ENCODE results near the gene IGFBP5. TPM values are rescaled to one million over a fixed set of nuclear protein-coding genes. Genes with fewer than 3 reads are reported as not detected.

The IGFBP5 gene
- total RNA-seq, 1 experiment from 2014 or later = not detected

DNA sequence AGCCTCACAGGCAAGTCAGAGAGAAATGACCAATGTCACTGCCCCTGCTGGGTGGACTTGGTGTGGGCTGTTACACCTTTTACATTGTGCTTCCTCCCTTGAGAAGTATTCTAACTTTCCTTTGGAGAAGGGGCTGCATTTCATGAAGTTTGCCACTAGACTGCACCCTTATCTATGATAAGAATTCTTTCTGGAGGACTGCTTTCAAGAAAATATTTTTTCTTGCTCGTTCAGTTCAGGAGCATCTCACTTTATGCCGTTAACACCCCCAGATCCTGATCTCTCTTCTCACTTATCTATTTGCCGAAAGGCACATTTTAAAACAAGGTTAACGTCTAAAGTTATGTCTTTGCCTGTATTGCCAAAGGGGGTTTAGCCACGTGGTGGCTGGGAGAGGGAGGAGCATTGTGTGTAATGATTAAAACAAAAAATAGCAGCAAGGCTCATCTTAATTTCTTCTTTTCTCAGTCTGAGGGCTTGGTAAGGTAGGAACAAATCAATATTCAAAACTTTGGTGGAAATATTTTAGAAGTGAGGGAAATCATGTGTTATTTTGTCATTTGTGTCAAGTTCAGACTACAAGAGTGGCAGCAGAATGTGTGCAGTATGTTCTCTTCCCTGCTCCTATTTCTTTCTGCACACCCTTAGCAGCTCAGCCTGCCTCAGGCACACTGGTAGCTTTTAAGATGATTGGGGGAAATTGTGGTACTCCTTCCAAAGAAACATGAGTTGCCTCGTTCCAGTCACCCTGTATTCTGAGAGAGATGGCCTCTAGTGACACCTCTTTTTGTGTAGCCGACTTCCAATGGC is 1.6 kb upstream of the IGFBP5 start:
- Histone ChIP-seq H3K4me2 (ENCODE audit: low read depth, low read length, poor library complexity, severe bottlenecking) (no peak overlapping the region), H3K4me3 (ENCODE audit: low read length) (no peak overlapping the region), H3K9me2 (replicated peaks; ENCODE audit: insufficient read depth, low read length) (no peaks in the 10 kb centered on the region), H2AFZ (ENCODE audit: low read length) (no peak overlapping the region), H3K4me1 (ENCODE audit: low read length) (peaks cover 4% of the 10 kb centered on the region), H3K79me2 (ENCODE audit: low read length) (no peaks in the 10 kb centered on the region), H3K27ac (ENCODE audit: low read length) (no peak overlapping the region), H3K9me3 (ENCODE audit: low read length) (no peaks in the 10 kb centered on the region), H3K9ac (ENCODE audit: low read length) (no peak overlapping the region), H3K36me3 (ENCODE audit: insufficient read depth, low read length) (no peaks in the 10 kb centered on the region), H3K27me3 (ENCODE audit: low read length) (no peaks in the 10 kb centered on the region), H4K20me1 (ENCODE audit: insufficient read depth, low read depth, low read length) (no peaks in the 10 kb centered on the region)
- DNase-seq = peak; percentile 59

DNA sequence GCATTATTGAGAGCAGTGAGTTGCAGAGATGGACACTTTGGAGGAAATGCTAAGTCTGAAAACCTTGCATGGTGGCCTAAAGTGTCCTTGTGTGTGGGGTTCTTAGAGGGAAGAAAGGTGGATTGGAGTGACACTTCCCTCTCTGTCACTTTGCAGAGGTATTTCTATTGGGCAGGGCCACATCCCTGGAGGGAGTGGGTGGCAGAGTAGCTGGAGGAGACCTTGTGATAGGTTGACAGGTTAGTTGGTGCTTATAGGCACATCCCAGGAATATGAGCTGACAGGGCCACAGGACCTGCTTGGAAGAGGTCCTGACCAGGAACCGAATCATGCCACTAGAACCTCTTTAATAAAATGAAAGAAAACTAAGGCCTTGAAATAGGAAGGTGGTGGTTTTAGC is 972 bp upstream of the IGFBP5 start:
- no peaks in the 10 kb centered on the region for H3K9me2 ChIP-seq (replicated peaks; ENCODE audit: insufficient read depth, low read length)
- no peak overlapping the region for H3K27ac ChIP-seq (ENCODE audit: low read length)
- no peak overlapping the region for H3K4me2 ChIP-seq (ENCODE audit: low read depth, low read length, poor library complexity, severe bottlenecking)
- no peak overlapping the region for H2AFZ ChIP-seq (ENCODE audit: low read length)
- no peaks in the 10 kb centered on the region for H3K79me2 ChIP-seq (ENCODE audit: low read length)
- H3K4me1 ChIP-seq (ENCODE audit: low read length) = peaks cover 4% of the 10 kb centered on the region
- H3K9me3 ChIP-seq (ENCODE audit: low read length) = no peaks in the 10 kb centered on the region
- DNase-seq = no peak
- no peak overlapping the region for H3K4me3 ChIP-seq (ENCODE audit: low read length)
- H3K36me3 ChIP-seq (ENCODE audit: insufficient read depth, low read length) = no peaks in the 10 kb centered on the region
- no peaks in the 10 kb centered on the region for H3K27me3 ChIP-seq (ENCODE audit: low read length)
- H4K20me1 ChIP-seq (ENCODE audit: insufficient read depth, low read depth, low read length) = no peaks in the 10 kb centered on the region
- H3K9ac ChIP-seq (ENCODE audit: low read length) = no peak overlapping the region

DNA sequence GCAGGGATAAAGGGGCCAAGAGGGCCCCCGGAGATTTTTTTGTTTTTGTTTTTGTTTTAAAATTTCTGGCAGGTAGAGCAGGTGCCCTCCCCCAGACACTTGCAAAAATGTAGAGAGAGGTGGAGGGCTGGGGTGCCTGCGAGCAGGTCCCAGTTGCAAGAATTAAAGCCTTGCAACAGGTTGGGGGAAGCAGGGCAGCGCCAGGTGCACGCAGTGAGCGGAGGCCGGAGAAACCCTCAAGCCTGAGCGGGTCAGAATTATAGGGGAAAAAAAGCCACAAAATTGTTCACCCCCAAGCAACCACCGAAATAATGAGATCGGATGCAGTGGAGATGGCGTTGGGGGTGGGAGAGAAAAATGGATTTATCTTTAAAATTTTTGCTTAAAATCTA is 527 bp downstream of the IGFBP5 start:
- no peaks in the 10 kb centered on the region for H3K9me2 ChIP-seq (replicated peaks; ENCODE audit: insufficient read depth, low read length)
- H3K9me3 ChIP-seq (ENCODE audit: low read length) = no peaks in the 10 kb centered on the region
- no peak for DNase-seq
- H3K27ac ChIP-seq (ENCODE audit: low read length) = no peak overlapping the region
- no peaks in the 10 kb centered on the region for H4K20me1 ChIP-seq (ENCODE audit: insufficient read depth, low read depth, low read length)
- H3K27me3 ChIP-seq (ENCODE audit: low read length) = no peaks in the 10 kb centered on the region
- H3K36me3 ChIP-seq (ENCODE audit: insufficient read depth, low read length) = no peaks in the 10 kb centered on the region
- peaks cover 4% of the 10 kb centered on the region for H3K4me1 ChIP-seq (ENCODE audit: low read length)
- H2AFZ ChIP-seq (ENCODE audit: low read length) = no peak overlapping the region
- no peak overlapping the region for H3K4me3 ChIP-seq (ENCODE audit: low read length)
- no peak overlapping the region for H3K4me2 ChIP-seq (ENCODE audit: low read depth, low read length, poor library complexity, severe bottlenecking)
- H3K79me2 ChIP-seq (ENCODE audit: low read length) = no peaks in the 10 kb centered on the region
- no peak overlapping the region for H3K9ac ChIP-seq (ENCODE audit: low read length)

DNA sequence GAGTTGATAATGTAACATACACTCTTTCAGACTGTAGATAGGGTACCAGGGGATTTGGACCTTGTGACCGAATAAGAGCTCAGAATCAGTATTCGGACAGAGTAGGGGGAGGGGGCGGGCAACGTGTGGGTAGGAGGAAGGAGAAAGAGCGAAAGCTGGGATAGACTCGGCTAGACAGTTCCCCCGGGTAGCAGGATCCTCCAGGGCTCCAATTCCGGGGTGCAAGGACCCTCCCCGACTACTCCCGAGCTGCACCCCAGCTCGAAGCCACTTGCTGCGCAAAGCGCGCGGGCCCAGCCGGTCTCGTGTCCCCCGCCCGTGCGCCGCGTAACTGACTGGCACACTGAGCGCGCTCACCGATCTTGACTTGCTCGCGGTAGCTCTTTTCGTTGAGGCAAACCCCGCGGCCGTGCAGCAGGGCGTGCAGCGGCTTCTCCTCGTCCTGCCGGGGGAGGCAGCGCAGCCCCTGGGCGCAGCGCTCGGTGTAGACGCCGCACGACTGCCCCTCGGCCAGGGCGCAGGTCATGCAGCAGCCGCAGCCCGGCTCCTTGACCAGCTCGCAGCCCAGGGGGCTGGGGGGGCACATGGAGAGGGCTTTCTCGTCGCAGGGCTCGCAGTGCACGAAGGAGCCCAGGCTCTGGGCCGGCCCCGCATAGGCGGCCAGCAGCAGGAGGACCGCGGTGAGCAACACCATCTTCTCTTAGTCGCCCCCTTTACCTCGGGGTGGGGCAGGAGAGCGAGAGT is 1.1 kb downstream of the IGFBP5 start:
- Histone ChIP-seq H3K79me2 (ENCODE audit: low read length) (no peaks in the 10 kb centered on the region), H3K9ac (ENCODE audit: low read length) (no peak overlapping the region), H3K4me3 (ENCODE audit: low read length) (no peak overlapping the region), H3K27me3 (ENCODE audit: low read length) (no peaks in the 10 kb centered on the region), H3K36me3 (ENCODE audit: insufficient read depth, low read length) (no peaks in the 10 kb centered on the region), H3K4me2 (ENCODE audit: low read depth, low read length, poor library complexity, severe bottlenecking) (no peak overlapping the region), H3K9me3 (ENCODE audit: low read length) (no peaks in the 10 kb centered on the region), H3K27ac (ENCODE audit: low read length) (no peak overlapping the region), H2AFZ (ENCODE audit: low read length) (no peak overlapping the region), H4K20me1 (ENCODE audit: insufficient read depth, low read depth, low read length) (no peaks in the 10 kb centered on the region), H3K4me1 (ENCODE audit: low read length) (peaks cover 4% of the 10 kb centered on the region), H3K9me2 (replicated peaks; ENCODE audit: insufficient read depth, low read length) (no peaks in the 10 kb centered on the region)
- no peak for DNase-seq

DNA sequence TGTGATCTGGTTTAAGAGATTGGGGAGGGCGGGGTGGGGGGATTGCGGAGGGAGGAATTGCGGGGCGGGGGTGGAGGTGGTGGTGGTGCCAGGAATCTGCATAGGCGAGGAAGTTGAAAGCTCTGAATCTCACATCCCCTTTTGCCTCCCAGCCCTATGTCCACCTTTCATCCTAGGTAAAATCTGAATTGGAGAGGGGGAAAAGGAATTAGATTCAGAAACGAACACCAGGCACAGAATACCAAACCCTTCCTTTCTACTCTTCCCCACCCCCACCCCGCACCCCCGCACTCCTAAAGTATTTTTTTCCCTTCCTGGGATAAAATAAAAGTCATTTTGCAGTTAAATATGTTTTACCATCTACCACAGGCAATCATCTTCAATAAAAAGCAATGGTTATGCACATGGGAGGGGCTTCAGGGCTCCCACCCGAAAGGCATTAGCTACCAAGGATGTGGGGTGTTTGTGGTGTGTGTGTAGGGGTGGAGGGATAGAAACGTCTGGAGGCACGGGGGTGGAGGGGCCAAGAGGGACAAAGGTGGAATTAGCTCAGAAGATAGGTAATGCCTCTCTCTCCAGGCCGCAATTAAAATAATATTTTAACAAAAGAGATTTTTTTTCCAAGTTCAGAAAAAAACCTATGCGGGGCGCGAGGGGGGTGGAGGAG is 1.8 kb downstream of the IGFBP5 start:
- no peaks in the 10 kb centered on the region for H3K36me3 ChIP-seq (ENCODE audit: insufficient read depth, low read length)
- no peak for DNase-seq
- H3K27ac ChIP-seq (ENCODE audit: low read length) = no peak overlapping the region
- H2AFZ ChIP-seq (ENCODE audit: low read length) = no peak overlapping the region
- no peaks in the 10 kb centered on the region for H3K9me2 ChIP-seq (replicated peaks; ENCODE audit: insufficient read depth, low read length)
- H4K20me1 ChIP-seq (ENCODE audit: insufficient read depth, low read depth, low read length) = no peaks in the 10 kb centered on the region
- no peaks in the 10 kb centered on the region for H3K79me2 ChIP-seq (ENCODE audit: low read length)
- no peaks in the 10 kb centered on the region for H3K9me3 ChIP-seq (ENCODE audit: low read length)
- no peak overlapping the region for H3K4me3 ChIP-seq (ENCODE audit: low read length)
- peaks cover 4% of the 10 kb centered on the region for H3K4me1 ChIP-seq (ENCODE audit: low read length)
- H3K9ac ChIP-seq (ENCODE audit: low read length) = no peak overlapping the region
- peak overlapping the region; percentile 32 for H3K4me2 ChIP-seq (ENCODE audit: low read depth, low read length, poor library complexity, severe bottlenecking)
- H3K27me3 ChIP-seq (ENCODE audit: low read length) = no peaks in the 10 kb centered on the region

DNA sequence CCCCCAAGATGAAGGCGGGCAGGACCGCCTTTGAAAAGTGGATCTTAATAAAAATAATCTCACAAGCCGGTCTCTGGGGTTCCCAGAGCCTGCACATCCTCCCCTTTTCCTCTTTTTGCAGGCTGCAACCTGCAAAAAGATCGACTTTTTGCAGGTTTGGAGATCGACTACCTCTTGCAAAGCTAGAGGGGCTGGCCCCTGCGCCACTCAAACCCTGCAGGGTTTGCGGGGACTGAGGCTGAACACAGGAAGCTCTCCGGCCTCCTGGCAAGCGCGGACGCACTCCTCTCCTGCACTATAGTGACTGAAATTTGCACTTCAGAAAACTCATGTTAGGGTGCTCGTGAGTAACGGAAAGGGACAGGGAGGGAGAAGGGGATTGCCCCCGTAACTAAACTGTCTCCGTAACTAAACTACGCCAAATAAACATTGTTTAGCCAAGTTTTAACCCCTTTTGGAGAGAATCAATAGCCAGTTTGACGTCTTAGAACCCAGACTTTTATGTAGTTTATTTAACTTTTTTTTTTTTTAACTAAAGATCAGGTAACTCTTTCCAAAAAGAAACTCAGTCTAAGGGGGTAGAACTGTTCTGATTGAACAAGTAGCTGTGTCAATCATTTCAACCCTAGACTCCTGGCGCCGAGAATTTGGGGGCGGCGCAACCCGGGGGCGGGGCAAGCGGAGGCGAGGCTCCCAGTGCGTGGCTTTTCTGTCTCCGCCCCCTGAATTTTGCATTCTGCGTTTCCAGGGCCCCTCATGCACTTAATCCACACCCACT is 2.5 kb downstream of the IGFBP5 start:
- no peak overlapping the region for H3K9ac ChIP-seq (ENCODE audit: low read length)

DNA sequence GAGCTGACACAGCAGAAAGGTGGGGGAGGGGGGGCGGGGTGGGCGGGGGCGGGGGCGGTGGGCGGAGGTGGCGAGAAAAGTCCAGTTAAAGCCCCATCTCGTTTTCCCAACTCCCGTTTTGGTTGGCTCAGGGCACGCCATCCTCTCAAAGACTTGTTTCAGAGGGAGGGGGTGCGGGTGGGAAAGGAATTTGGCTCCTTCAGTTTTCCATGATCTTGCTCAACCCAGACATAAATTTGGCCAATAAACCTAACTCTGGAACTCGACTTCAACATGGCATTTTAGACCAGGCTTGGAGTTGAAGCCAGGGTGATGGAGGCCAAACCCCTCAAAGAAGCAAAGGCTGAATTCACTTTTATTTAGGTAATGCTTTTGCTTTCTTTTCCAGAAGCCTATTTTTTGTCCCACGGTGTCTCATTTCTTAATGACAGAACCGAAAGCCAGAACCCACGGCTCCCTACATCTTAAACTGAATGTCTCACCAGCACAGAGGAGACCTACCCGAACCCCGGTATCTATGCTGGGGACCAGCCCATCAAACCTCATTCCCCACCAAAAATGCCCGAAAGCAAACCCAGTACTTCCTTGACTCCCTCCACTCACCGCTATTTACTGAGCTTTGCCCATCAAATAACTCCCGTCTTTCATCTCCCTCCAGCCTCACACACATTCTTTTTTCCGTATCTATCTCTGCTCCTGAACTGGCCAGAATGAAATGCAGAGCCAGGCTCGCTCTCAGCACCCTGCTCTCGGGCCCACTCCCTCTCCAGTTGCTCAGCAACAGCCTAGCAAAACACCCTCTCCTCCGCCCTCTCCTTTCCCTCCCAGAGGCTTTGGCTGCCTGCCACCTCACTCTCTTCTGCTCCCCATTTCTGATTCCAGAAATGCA is 4.3 kb downstream of the IGFBP5 start:
- Histone ChIP-seq H3K4me2 (ENCODE audit: low read depth, low read length, poor library complexity, severe bottlenecking) (no peak overlapping the region), H4K20me1 (ENCODE audit: insufficient read depth, low read depth, low read length) (no peaks in the 10 kb centered on the region), H3K79me2 (ENCODE audit: low read length) (no peaks in the 10 kb centered on the region), H2AFZ (ENCODE audit: low read length) (no peak overlapping the region), H3K36me3 (ENCODE audit: insufficient read depth, low read length) (no peaks in the 10 kb centered on the region), H3K27me3 (ENCODE audit: low read length) (no peaks in the 10 kb centered on the region), H3K9ac (ENCODE audit: low read length) (no peak overlapping the region), H3K9me3 (ENCODE audit: low read length) (no peaks in the 10 kb centered on the region), H3K4me1 (ENCODE audit: low read length) (peaks cover 4% of the 10 kb centered on the region), H3K27ac (ENCODE audit: low read length) (no peak overlapping the region), H3K9me2 (replicated peaks; ENCODE audit: insufficient read depth, low read length) (no peaks in the 10 kb centered on the region), H3K4me3 (ENCODE audit: low read length) (no peak overlapping the region)
- no peak for DNase-seq

More for the DNA sequence above, 2.5 kb downstream of the IGFBP5 start:
- Histone ChIP-seq H2AFZ (ENCODE audit: low read length) (no peak overlapping the region), H3K9me2 (replicated peaks; ENCODE audit: insufficient read depth, low read length) (no peaks in the 10 kb centered on the region), H4K20me1 (ENCODE audit: insufficient read depth, low read depth, low read length) (no peaks in the 10 kb centered on the region), H3K4me1 (ENCODE audit: low read length) (peaks cover 4% of the 10 kb centered on the region), H3K79me2 (ENCODE audit: low read length) (no peaks in the 10 kb centered on the region), H3K36me3 (ENCODE audit: insufficient read depth, low read length) (no peaks in the 10 kb centered on the region), H3K27ac (ENCODE audit: low read length) (no peak overlapping the region), H3K4me3 (ENCODE audit: low read length) (0 out of 2 replicates have a peak overlapping the region, but pooled peaks have one; percentile 12), H3K27me3 (ENCODE audit: low read length) (no peaks in the 10 kb centered on the region), H3K4me2 (ENCODE audit: low read depth, low read length, poor library complexity, severe bottlenecking) (peak overlapping the region; percentile 32), H3K9me3 (ENCODE audit: low read length) (no peaks in the 10 kb centered on the region)
- peak; percentile 77 for DNase-seq

Measured in Karpas-422 (cell line).